Measurements from ENCODE around the gene PTPRK. TPM values are rescaled to one million over a fixed set of nuclear protein-coding genes. Genes with fewer than 3 reads are reported as not detected.

Gene PTPRK
- total and polyA plus RNA-seq, 2 of the 8 experiments (the other 6 are each of a cell fraction or from before 2014, with no cell fraction given): 11.4 to 47.3 TPM

- DNase-seq (ENCODE audit: low read depth in 1 of 2, low spot score in 2 of 2): no peak
- WGBS, 2 experiments (ENCODE audit: extremely low coverage in 1 of 2, insufficient coverage in 1 of 2, insufficient read length in 1 of 2, insufficient replicate concordance in 2 of 2, low coverage in 1 of 2, low lambda C conversion rate in 2 of 2, missing lambda C conversion rate in 1 of 2): 96% methylated on average over 5 of the region's 5 CpGs; no CpG with 5 or more reads in 1 of the 2 experiments
- TF ChIP-seq NANOG (IDR thresholded peaks at IDR 0.05; ENCODE audit: insufficient read depth, low read depth, low read length, poor library complexity, severe bottlenecking): no peak
- no peak for TF ChIP-seq BCL11A (IDR thresholded peaks at IDR 0.05; ENCODE audit: low read depth in 2 of 2, low read length in 2 of 2)
- no peak for TF ChIP-seq JUND (IDR thresholded peaks at IDR 0.05; ENCODE audit: low read length)
- no peak for TF ChIP-seq SP1 (IDR thresholded peaks at IDR 0.05; ENCODE audit: low read depth, low read length)
- no peak for TF ChIP-seq PHF8 (conservative IDR thresholded peaks at IDR 0.05; ENCODE audit: low read depth, low read length)
- no peak for TF ChIP-seq EP300 (IDR thresholded peaks at IDR 0.05; ENCODE audit: borderline replicate concordance in 1 of 2, low read depth in 2 of 2, low read length in 2 of 2)
- no peak for TF ChIP-seq EGR1 (IDR thresholded peaks at IDR 0.05; ENCODE audit: borderline replicate concordance, low read depth, low read length)
- no peak for TF ChIP-seq ATF2 (IDR thresholded peaks at IDR 0.05; ENCODE audit: low read length)
- no peak for TF ChIP-seq RFX5 (IDR thresholded peaks at IDR 0.05; ENCODE audit: borderline replicate concordance, low read depth, low read length)
- no peak for TF ChIP-seq NRF1 (IDR thresholded peaks at IDR 0.05; ENCODE audit: low read depth, low read length)
- TF ChIP-seq CHD1 (IDR thresholded peaks at IDR 0.05; ENCODE audit: low read depth, low read length): no peak
- no peak for TF ChIP-seq SRF (IDR thresholded peaks at IDR 0.05; ENCODE audit: low read depth, low read length)
- TF ChIP-seq CBX8 (IDR thresholded peaks at IDR 0.05; ENCODE audit: borderline replicate concordance, low read depth, low read length): no peak
Observed at GRCh38 chr6:127952176-127952575, 568.2 kb downstream of the PTPRK start.

More at GRCh38 chr6:127952176-127952575, 568.2 kb downstream of the PTPRK start:
- Histone ChIP-seq H4K91ac (replicated peaks; ENCODE audit: insufficient read length, low read length) (no peak overlapping the region), H2BK20ac (ENCODE audit: low read length) (no peak overlapping the region), H3K4me1 (replicated peaks in 1 of 4; ENCODE audit: control insufficient read depth in 3 of 4, insufficient read depth in 4 of 4, low read length in 3 of 4) (no peaks in the 10 kb centered on the region), H3K4ac (replicated peaks; ENCODE audit: insufficient read length, low read depth, low read length) (no peak overlapping the region), H2AFZ (ENCODE audit: low read length) (no peak overlapping the region), H3K27me3 (replicated peaks in 1 of 4; ENCODE audit: control insufficient read depth in 3 of 4, extremely low read depth in 1 of 4, insufficient read depth in 3 of 4, low read length in 3 of 4) (no peaks in the 10 kb centered on the region), H3K4me3 (ENCODE audit: extremely low read depth in 1 of 4, insufficient read depth in 2 of 4, low read depth in 3 of 4, low read length in 4 of 4) (no peak overlapping the region), H3K27ac (ENCODE audit: low read depth, low read length) (no peak overlapping the region), H3K79me2 (ENCODE audit: control insufficient read depth in 1 of 2, insufficient read depth in 2 of 2, low read length in 2 of 2) (no peaks in the 10 kb centered on the region), H4K5ac (ENCODE audit: insufficient read length, low read depth, low read length) (no peak overlapping the region), H2BK120ac (replicated peaks; ENCODE audit: low read depth, low read length) (no peak overlapping the region), H3K56ac (replicated peaks; ENCODE audit: insufficient read length, low read depth, low read length) (no peak overlapping the region), H3K79me1 (ENCODE audit: low read depth, low read length) (no peaks in the 10 kb centered on the region), H3K4me2 (ENCODE audit: insufficient read depth in 1 of 2, low read depth in 2 of 2, low read length in 2 of 2) (no peak overlapping the region), H3K14ac (ENCODE audit: insufficient read length) (no peak overlapping the region), H2BK15ac (ENCODE audit: low read length) (no peak overlapping the region), H3K23ac (ENCODE audit: insufficient read length) (no peak overlapping the region), H3K9me3 (ENCODE audit: insufficient read depth in 2 of 2, low read depth in 1 of 2, low read length in 1 of 2) (no peaks in the 10 kb centered on the region), H3K9ac (replicated peaks in 1 of 4; ENCODE audit: extremely low read depth in 1 of 4, low read depth in 3 of 4, low read length in 3 of 4) (no peak overlapping the region), H4K20me1 (replicated peaks in 1 of 2; ENCODE audit: control insufficient read depth in 1 of 2, insufficient read depth in 2 of 2, low read length in 2 of 2) (no peaks in the 10 kb centered on the region), H3K36me3 (ENCODE audit: control insufficient read depth in 2 of 4, insufficient read depth in 4 of 4, low read length in 3 of 4) (no peaks in the 10 kb centered on the region), H2BK12ac (ENCODE audit: low read depth, low read length) (no peak overlapping the region), H3K18ac (ENCODE audit: extremely low read depth, low read length) (no peak overlapping the region), H2BK5ac (ENCODE audit: low read depth, low read length) (no peak overlapping the region), H4K8ac (ENCODE audit: extremely low read depth, insufficient read depth, low read length) (no peak overlapping the region), H2AK5ac (ENCODE audit: low read depth, low read length) (no peak overlapping the region), H3K23me2 (ENCODE audit: low read depth, low read length) (no peaks in the 10 kb centered on the region)
- CTCF ChIA-PET (ENCODE audit: partially characterized antibody): interaction anchor here (0.6 to 1.7 kb wide), 3 partner anchors 99 to 1501 kb away, joined by 3 read pairs; no protein-coding TSS in a partner anchor
- POLR2A ChIA-PET (ENCODE audit: partially characterized antibody): no interaction called here
- FAIRE-seq: no peak
